ENCODE results near the gene COL15A1.

The COL15A1 gene

DNA sequence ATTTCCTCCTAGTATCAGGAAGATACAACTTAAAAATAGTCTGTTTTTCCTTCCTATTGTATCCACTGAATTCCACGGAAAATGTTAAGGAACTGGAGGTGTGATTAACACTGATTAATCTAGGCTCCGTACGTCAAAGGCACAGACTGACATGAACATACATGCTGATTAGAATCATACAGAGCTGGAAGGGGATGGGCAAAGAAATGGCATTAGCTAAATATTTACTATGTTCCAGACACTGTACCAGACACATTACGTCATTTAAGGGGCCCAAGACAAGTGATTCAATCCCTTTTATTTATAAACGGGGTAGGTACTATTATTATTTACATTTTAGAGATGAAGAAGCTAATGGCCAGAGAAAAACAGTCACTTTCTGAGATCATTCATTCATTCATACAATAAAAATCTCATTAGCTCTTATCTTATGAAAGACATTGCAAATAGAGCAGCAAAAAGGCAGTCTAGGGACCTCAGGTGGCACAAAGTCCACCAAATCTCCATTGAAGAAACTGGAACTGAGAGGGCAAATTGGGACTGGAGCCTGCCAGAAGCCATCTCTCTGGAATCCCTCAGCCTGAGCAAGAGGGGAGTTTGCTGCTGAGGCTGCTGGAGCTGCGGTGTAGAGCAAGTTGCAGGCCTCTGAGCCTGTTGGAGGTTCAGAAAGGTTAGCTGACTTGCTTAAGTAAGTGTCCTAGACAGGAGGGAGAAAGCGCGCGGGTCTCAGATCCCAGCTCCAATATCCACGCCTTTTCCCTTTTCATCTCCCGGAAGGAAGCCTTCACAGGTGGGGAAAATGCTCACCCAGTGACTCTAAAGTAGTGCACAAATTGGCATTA is 159.6 kb downstream of the COL15A1 start:
- H3K9me3 ChIP-seq (ENCODE audit: control insufficient read depth in 1 of 2, low read length in 2 of 2) = no peaks in the 10 kb centered on the region
- peaks cover 34 to 40% of the 10 kb centered on the region in 2 donors for H3K4me1 ChIP-seq (ENCODE audit: control insufficient read depth in 1 of 2, insufficient read depth in 2 of 2, low read length in 2 of 2)
- peak overlapping the region; percentile 83 to 86 for H3K4me3 ChIP-seq (ENCODE audit: low read depth in 1 of 2, low read length in 2 of 2)
- H3K27me3 ChIP-seq (ENCODE audit: control insufficient read depth in 1 of 2, insufficient read depth in 2 of 2, low read length in 2 of 2) = no peaks in the 10 kb centered on the region
- peak overlapping the region; percentile 38 to 57 for H3K9ac ChIP-seq (ENCODE audit: low read depth in 1 of 2, low read length in 2 of 2)
- peak overlapping the region; percentile 77 for H3K27ac ChIP-seq (ENCODE audit: low read depth, low read length)
- no peaks in the 10 kb centered on the region for H3K36me3 ChIP-seq (ENCODE audit: control insufficient read depth in 1 of 2, insufficient read depth in 2 of 2, low read length in 2 of 2)

DNA sequence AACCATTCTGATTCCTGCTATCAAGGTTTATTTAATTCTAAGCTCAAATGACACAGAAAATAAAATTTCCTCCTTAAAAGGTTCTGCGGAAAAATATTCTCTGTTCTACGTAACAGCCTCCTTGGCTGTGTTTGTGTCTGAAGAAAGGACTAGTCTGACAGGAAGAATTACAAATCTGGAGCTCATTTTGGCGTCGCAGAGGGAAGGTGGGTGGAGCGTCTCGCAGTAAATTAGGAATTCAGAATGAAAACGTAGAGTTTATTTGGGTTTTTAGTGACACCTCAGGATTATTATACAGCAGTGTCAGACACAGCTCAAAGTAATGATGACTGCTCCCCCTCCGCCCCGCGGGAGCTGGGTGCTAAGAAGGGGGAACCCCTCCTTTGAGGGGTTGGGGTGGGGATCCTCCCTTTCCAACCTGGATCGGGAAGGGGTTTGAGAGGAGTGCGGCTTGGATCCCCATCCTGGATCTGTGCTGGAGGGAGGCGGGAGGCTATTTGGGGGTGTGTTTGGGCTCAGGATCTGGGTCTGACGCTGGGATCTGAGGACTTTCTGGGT is 160.3 kb downstream of the COL15A1 start:
- Histone ChIP-seq H3K9me3 (ENCODE audit: control insufficient read depth in 1 of 2, low read length in 2 of 2) (no peaks in the 10 kb centered on the region), H3K4me3 (ENCODE audit: low read depth in 1 of 2, low read length in 2 of 2) (peak overlapping the region; percentile 83 to 86), H3K27ac (ENCODE audit: low read depth, low read length) (peak overlapping the region; percentile 77), H3K9ac (ENCODE audit: low read depth in 1 of 2, low read length in 2 of 2) (peak overlapping the region; percentile 38 to 57), H3K36me3 (ENCODE audit: control insufficient read depth in 1 of 2, insufficient read depth in 2 of 2, low read length in 2 of 2) (no peaks in the 10 kb centered on the region), H3K27me3 (ENCODE audit: control insufficient read depth in 1 of 2, insufficient read depth in 2 of 2, low read length in 2 of 2) (no peaks in the 10 kb centered on the region), H3K4me1 (ENCODE audit: control insufficient read depth in 1 of 2, insufficient read depth in 2 of 2, low read length in 2 of 2) (peaks cover 34 to 46% of the 10 kb centered on the region in 2 donors)

DNA sequence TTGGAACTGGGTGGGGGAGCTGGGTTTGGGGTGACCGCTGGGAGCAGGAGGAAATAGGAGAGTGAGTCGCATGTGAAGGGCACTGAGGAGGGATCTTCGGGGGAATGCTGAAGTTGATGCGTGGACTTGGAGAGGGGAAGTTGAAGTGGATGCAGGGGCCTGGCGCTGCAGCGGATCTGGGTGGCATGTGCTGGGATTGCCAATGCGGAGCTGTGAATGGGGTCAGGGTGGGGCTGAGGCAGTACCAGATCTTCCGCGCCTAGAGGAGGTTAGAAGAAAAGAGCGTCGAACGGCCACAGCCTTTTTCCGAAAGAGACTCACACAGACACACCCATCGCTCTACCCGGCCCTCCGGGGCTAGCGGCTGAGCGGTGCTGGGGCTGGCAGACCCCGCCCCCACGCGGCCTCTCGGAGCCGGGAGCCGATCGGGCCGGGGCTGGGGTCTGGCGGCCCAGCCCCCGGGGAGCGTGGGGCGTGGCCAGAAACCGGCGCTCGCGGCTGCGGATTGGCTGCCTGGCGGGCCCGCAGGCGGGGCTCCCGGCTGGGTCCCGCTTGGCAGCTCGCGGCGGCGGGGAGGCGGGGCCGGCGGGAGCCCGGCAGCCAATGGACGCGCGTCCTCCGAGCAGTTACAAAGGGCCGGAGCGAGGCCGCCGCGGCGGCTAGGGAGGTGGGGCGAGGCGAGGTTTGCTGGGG is 160.9 kb downstream of the COL15A1 start, which contains the start of gene TGFBR1:
TSS of gene TGFBR1 (plus strand) at position 655 of the 693 bp plus-strand sequence. CDS start 93 bp downstream, outside the sequence.
- H3K27ac ChIP-seq (ENCODE audit: low read depth, low read length) = peak within 1 kb of the TSS; percentile 81
- peaks cover 39 to 52% of the 10 kb centered on the region in 2 donors for H3K4me1 ChIP-seq (ENCODE audit: control insufficient read depth in 1 of 2, insufficient read depth in 2 of 2, low read length in 2 of 2)
- peak within 1 kb of the TSS; percentile 83 to 86 for H3K4me3 ChIP-seq (ENCODE audit: low read depth in 1 of 2, low read length in 2 of 2)
- H3K36me3 ChIP-seq (ENCODE audit: control insufficient read depth in 1 of 2, insufficient read depth in 2 of 2, low read length in 2 of 2) = no peaks in the 10 kb centered on the region
- peak within 1 kb of the TSS; percentile 77 to 82 for H3K9ac ChIP-seq (ENCODE audit: low read depth in 1 of 2, low read length in 2 of 2)
- H3K27me3 ChIP-seq (ENCODE audit: control insufficient read depth in 1 of 2, insufficient read depth in 2 of 2, low read length in 2 of 2) = no peaks in the 10 kb centered on the region
- H3K9me3 ChIP-seq (ENCODE audit: control insufficient read depth in 1 of 2, low read length in 2 of 2) = no peaks in the 10 kb centered on the region

DNA sequence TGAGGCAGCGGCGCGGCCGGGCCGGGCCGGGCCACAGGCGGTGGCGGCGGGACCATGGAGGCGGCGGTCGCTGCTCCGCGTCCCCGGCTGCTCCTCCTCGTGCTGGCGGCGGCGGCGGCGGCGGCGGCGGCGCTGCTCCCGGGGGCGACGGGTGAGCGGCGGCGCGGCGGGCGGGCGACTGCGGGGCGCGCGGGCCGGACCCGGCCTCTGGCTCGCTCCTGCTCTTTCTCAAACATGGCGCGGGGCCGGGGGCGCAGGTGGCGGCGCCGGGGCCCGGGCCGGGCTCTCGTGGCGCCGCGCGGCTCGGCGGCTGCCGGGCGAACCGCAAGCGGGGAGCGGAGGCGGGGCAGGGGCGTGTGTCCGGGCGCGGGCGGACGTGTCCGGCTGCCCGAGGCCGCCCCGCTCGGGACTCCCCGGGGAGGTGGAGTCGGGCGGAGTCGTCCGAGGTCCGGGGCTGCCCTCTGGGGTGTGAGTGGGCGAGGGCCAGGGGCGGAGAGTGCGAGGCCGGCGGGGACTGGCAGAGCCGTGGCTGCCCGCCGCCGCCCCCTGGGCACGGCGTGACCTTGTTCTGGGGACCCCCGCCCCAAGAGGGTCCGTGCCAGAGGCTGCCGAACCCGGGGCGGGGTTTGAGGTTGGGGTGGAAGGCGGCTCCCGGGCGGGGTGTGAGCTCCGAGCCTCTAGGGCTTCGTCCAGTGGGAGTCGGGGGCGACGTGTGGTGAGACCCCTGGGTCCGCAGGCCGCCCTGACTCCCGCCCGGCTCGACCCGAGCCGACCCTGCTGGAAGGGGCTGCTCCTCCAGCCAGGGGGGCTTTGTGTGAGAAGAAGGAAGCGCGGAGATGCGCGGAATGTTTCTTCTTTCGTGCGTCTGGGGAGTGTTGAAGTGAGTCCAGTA is 161.7 kb downstream of the COL15A1 start:
- peaks cover 39 to 55% of the 10 kb centered on the region in 2 donors for H3K4me1 ChIP-seq (ENCODE audit: control insufficient read depth in 1 of 2, insufficient read depth in 2 of 2, low read length in 2 of 2)

DNA sequence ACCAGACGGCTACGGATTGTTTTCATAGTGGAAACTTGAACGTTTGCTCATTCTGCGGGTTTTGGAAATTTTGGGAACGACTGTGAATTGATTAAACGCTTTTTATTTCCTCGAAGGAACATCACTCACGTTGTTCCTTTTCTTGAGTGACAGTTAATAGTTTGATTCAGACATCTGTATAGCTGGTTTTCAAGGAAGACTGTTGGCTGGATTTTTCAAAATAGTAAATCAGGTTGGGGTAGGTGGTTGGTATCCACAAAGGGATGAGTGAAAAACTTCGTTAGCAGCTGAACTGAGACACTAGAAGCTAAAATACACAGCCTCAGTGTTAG is 162.3 kb downstream of the COL15A1 start:
- no peaks in the 10 kb centered on the region for H3K27me3 ChIP-seq (ENCODE audit: control insufficient read depth in 1 of 2, insufficient read depth in 2 of 2, low read length in 2 of 2)
- H3K4me3 ChIP-seq (ENCODE audit: low read depth in 1 of 2, low read length in 2 of 2) = peak overlapping the region; percentile 76 to 85
- peaks cover 43 to 55% of the 10 kb centered on the region in 2 donors for H3K4me1 ChIP-seq (ENCODE audit: control insufficient read depth in 1 of 2, insufficient read depth in 2 of 2, low read length in 2 of 2)
- H3K9ac ChIP-seq (ENCODE audit: low read depth in 1 of 2, low read length in 2 of 2) = peak overlapping the region; percentile 77 to 82
- peak overlapping the region; percentile 81 for H3K27ac ChIP-seq (ENCODE audit: low read depth, low read length)
- H3K9me3 ChIP-seq (ENCODE audit: control insufficient read depth in 1 of 2, low read length in 2 of 2) = no peaks in the 10 kb centered on the region
- H3K36me3 ChIP-seq (ENCODE audit: control insufficient read depth in 1 of 2, insufficient read depth in 2 of 2, low read length in 2 of 2) = no peaks in the 10 kb centered on the region

More for the DNA sequence above, 161.7 kb downstream of the COL15A1 start:
- H3K27me3 ChIP-seq (ENCODE audit: control insufficient read depth in 1 of 2, insufficient read depth in 2 of 2, low read length in 2 of 2) = no peaks in the 10 kb centered on the region
- H3K9ac ChIP-seq (ENCODE audit: low read depth in 1 of 2, low read length in 2 of 2) = peak overlapping the region; percentile 77 to 82
- H3K9me3 ChIP-seq (ENCODE audit: control insufficient read depth in 1 of 2, low read length in 2 of 2) = no peaks in the 10 kb centered on the region
- H3K27ac ChIP-seq (ENCODE audit: low read depth, low read length) = peak overlapping the region; percentile 81
- peak overlapping the region; percentile 76 to 85 for H3K4me3 ChIP-seq (ENCODE audit: low read depth in 1 of 2, low read length in 2 of 2)
- no peaks in the 10 kb centered on the region for H3K36me3 ChIP-seq (ENCODE audit: control insufficient read depth in 1 of 2, insufficient read depth in 2 of 2, low read length in 2 of 2)

DNA sequence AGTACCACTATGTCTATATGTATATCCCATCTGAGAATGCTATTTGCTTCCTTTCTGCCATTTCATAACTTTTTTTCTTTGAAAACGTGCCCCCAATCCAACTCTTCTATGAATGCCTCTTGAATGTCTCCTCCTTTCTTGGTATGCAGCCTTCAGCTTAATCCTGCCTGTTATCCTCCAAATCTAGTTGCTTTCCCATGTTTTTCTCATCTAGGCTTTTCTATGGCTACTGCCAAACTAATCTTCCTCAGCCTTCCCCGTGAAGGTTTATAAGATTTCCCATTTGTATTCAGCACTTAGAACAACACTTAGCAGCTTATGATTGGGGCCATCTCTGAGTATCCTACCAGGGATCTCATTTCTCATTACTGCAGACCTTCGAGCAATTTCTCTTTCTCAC is 163.7 kb downstream of the COL15A1 start:
- Histone ChIP-seq H3K9ac (ENCODE audit: low read depth in 1 of 2, low read length in 2 of 2) (peak overlapping the region in 1 of 2 donors; percentile 29), H3K27me3 (ENCODE audit: control insufficient read depth in 1 of 2, insufficient read depth in 2 of 2, low read length in 2 of 2) (no peaks in the 10 kb centered on the region), H3K27ac (ENCODE audit: low read depth, low read length) (no peak overlapping the region), H3K36me3 (ENCODE audit: control insufficient read depth in 1 of 2, insufficient read depth in 2 of 2, low read length in 2 of 2) (no peaks in the 10 kb centered on the region), H3K9me3 (ENCODE audit: control insufficient read depth in 1 of 2, low read length in 2 of 2) (no peaks in the 10 kb centered on the region), H3K4me1 (ENCODE audit: control insufficient read depth in 1 of 2, insufficient read depth in 2 of 2, low read length in 2 of 2) (peaks cover 54 to 62% of the 10 kb centered on the region in 2 donors), H3K4me3 (ENCODE audit: low read depth in 1 of 2, low read length in 2 of 2) (peak overlapping the region; percentile 18 to 28)

DNA sequence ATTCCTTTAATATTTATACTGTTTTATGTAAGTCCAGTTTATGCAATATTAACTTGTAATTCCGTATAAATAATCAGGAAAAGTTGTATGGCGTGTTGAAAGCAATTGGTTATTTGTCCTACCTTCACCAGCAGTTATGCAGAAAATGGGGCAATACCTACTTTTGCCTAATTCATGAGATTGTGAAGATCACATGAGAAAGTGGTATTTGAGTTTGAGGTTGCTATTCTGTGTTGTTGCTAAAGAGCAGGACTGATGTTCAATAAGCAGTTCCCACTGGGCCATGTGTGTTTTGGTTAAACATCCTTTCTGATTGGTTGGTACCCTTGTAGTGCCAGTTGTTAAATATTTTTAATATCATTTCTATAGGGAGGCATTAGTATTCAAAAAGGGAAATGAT is 164.4 kb downstream of the COL15A1 start:
- no peaks in the 10 kb centered on the region for H3K27me3 ChIP-seq (ENCODE audit: control insufficient read depth in 1 of 2, insufficient read depth in 2 of 2, low read length in 2 of 2)
- no peak overlapping the region for H3K4me3 ChIP-seq (ENCODE audit: low read depth in 1 of 2, low read length in 2 of 2)
- no peaks in the 10 kb centered on the region for H3K9me3 ChIP-seq (ENCODE audit: control insufficient read depth in 1 of 2, low read length in 2 of 2)
- H3K9ac ChIP-seq (ENCODE audit: low read depth in 1 of 2, low read length in 2 of 2) = peak overlapping the region in 1 of 2 donors; percentile 29
- peaks cover 56 to 66% of the 10 kb centered on the region in 2 donors for H3K4me1 ChIP-seq (ENCODE audit: control insufficient read depth in 1 of 2, insufficient read depth in 2 of 2, low read length in 2 of 2)
- H3K36me3 ChIP-seq (ENCODE audit: control insufficient read depth in 1 of 2, insufficient read depth in 2 of 2, low read length in 2 of 2) = no peaks in the 10 kb centered on the region
- no peak overlapping the region for H3K27ac ChIP-seq (ENCODE audit: low read depth, low read length)

DNA sequence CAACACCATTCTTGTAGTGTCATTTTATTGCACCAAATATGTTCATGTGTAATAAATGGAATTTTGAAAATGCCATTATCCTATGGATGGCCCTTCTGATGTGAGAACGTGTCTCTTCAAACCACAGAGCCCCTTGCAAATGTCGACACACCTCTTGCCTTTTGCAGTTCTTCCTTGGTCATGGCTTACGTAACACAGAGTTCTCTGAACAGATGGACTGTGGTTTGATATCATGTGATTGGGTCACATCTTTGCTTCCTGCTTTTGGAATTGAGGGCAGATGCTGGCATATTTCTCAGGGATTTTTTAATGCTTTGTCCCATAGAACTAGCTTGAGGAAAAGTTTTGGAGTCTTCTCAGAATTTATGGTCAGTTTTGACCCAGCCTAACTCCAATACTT is 165.8 kb downstream of the COL15A1 start:
- H3K4me3 ChIP-seq (ENCODE audit: low read depth in 1 of 2, low read length in 2 of 2) = no peak overlapping the region
- peaks cover 47 to 62% of the 10 kb centered on the region in 2 donors for H3K4me1 ChIP-seq (ENCODE audit: control insufficient read depth in 1 of 2, insufficient read depth in 2 of 2, low read length in 2 of 2)
- no peaks in the 10 kb centered on the region for H3K27me3 ChIP-seq (ENCODE audit: control insufficient read depth in 1 of 2, insufficient read depth in 2 of 2, low read length in 2 of 2)
- H3K27ac ChIP-seq (ENCODE audit: low read depth, low read length) = no peak overlapping the region
- no peaks in the 10 kb centered on the region for H3K36me3 ChIP-seq (ENCODE audit: control insufficient read depth in 1 of 2, insufficient read depth in 2 of 2, low read length in 2 of 2)
- H3K9me3 ChIP-seq (ENCODE audit: control insufficient read depth in 1 of 2, low read length in 2 of 2) = no peaks in the 10 kb centered on the region
- no peak overlapping the region for H3K9ac ChIP-seq (ENCODE audit: low read depth in 1 of 2, low read length in 2 of 2)

DNA sequence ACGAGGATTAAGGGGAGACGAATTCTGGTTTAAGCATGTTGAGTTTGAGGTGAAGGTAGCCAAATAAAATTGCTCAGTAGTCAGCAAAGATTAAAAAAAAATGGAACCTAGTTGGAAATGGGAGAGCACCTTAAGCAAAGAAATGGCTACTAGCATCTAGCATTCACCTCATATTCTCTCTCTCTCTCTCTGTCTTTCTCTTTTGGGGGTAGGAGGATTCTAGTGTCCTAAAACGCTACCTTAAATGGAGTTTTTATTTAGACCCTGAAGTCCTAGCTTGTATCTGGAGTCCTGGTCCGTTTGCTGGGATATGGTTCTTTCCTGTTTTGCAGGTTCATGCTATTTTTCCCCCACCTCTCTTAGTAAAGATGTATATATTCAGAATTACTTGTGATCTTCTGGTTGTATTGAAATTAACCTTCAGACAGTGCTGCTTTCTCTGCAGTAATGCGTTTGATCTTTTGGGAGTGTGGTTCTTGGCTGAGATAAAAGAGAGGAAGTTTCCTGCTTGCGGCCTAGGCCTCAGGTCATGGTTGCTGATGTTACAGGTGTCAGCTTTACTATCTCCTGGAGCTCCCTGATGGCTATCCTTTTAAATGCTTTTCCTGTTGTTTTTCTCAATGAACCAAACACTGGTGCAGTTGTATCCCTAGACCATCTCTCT is 169.2 kb downstream of the COL15A1 start:
- Histone ChIP-seq H3K36me3 (ENCODE audit: control insufficient read depth in 1 of 2, insufficient read depth in 2 of 2, low read length in 2 of 2) (no peaks in the 10 kb centered on the region), H3K27me3 (ENCODE audit: control insufficient read depth in 1 of 2, insufficient read depth in 2 of 2, low read length in 2 of 2) (no peaks in the 10 kb centered on the region), H3K4me1 (ENCODE audit: control insufficient read depth in 1 of 2, insufficient read depth in 2 of 2, low read length in 2 of 2) (peaks cover 29 to 45% of the 10 kb centered on the region in 2 donors), H3K9me3 (ENCODE audit: control insufficient read depth in 1 of 2, low read length in 2 of 2) (no peaks in the 10 kb centered on the region), H3K9ac (ENCODE audit: low read depth in 1 of 2, low read length in 2 of 2) (no peak overlapping the region), H3K4me3 (ENCODE audit: low read depth in 1 of 2, low read length in 2 of 2) (no peak overlapping the region), H3K27ac (ENCODE audit: low read depth, low read length) (no peak overlapping the region)

Data from duodenal mucosa (tissue), 2 donors.